GM18526 (cell line): ENCODE measurements around the gene SPOCK2.

Experiments used
- POLR2A ChIP-seq: IDR thresholded peaks from 3 replicates; pipeline ENCODE4 v1.6.1; 2011; ENCODE audit not compliant: insufficient read length; ENCODE audit errors: extremely low read depth

SPOCK2 gene

GRCh38 chr10:72114706-72115450 lies 26.5 kb upstream of the SPOCK2 start:
- TF ChIP-seq POLR2A = no peak

- TF ChIP-seq POLR2A = no peak
These were observed 22.5 kb upstream of the SPOCK2 start for GRCh38 chr10:72110673-72111401.

- TF ChIP-seq POLR2A = no peak
These were observed 21.3 kb upstream of the SPOCK2 start for GRCh38 chr10:72109636-72110157.

GRCh38 chr10:72108830-72109635 lies 20.7 kb upstream of the SPOCK2 start:
- TF ChIP-seq POLR2A = no peak

GRCh38 chr10:72107325-72108003 lies 19.1 kb upstream of the SPOCK2 start:
- no peak for TF ChIP-seq POLR2A

- no peak for TF ChIP-seq POLR2A
These were observed 18.5 kb upstream of the SPOCK2 start for GRCh38 chr10:72106896-72107295.

- no peak for TF ChIP-seq POLR2A
These were observed 18.0 kb upstream of the SPOCK2 start for GRCh38 chr10:72106154-72106849.

GRCh38 chr10:72105710-72106109 lies 17.4 kb upstream of the SPOCK2 start:
- TF ChIP-seq POLR2A = no peak

GRCh38 chr10:72105098-72105475 lies 16.7 kb upstream of the SPOCK2 start:
- TF ChIP-seq POLR2A = no peak

- no peak for TF ChIP-seq POLR2A
These were observed 16.2 kb upstream of the SPOCK2 start for GRCh38 chr10:72104472-72105097.

- TF ChIP-seq POLR2A = no peak
These were observed 11.2 kb upstream of the SPOCK2 start for GRCh38 chr10:72099600-72099921.

- TF ChIP-seq POLR2A = no peak
These were observed 10.7 kb upstream of the SPOCK2 start for GRCh38 chr10:72098836-72099599.

GRCh38 chr10:72098301-72098835 lies 10.0 kb upstream of the SPOCK2 start:
- TF ChIP-seq POLR2A = no peak

- no peak for TF ChIP-seq POLR2A
These were observed 9.3 kb upstream of the SPOCK2 start for GRCh38 chr10:72097448-72098300.
